NCI-H2171 (cell line): Measurements from ENCODE around the gene NPFFR2.
"Not testable (repeated sequence)": the region's sequence is repeated elsewhere in the genome, so short reads cannot be mapped to it uniquely, and the experiment has no call there.

Experiments used
- DNase-seq: peaks from one replicate; lab custom pipeline; 2025; lab: John Stamatoyannopoulos, UW

Gene NPFFR2

DNA sequence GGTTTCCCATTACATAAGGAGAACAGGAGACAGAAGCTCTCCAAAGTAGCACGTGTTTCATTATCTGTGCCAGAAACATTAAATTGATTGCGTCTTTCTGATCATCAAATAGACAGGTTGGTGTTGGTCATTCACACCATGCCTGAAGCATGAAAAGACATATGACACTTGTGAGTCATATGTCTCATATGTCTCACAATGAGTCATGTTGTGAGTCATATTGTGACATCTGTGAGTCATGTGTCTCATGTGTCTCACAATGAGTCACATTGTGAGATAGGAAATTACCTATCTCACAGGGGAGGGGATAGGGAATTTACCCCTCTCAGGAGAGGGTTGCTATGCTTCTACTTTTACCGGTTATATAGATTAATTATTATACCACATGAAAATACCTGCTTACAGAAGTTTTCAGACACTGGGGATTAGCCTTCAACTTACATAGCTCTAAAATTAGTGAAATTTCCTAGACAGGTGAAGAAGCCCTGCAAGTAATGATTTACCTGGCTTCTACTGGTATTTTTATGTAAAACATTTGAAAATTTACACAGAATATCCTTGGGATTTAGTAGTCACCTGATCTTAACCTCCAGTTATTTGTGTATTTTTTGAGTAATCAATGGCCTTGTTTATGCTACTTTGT is 80.8 kb downstream of the NPFFR2 start:
- DNase-seq, result no peak

- no peak for DNase-seq
Observed at GRCh38 chr4:72118017-72118416, 86.2 kb downstream of the NPFFR2 start.

GRCh38 chr4:72119946-72120345 is 88.1 kb downstream of the NPFFR2 start:
- DNase-seq, result no peak

- no peak for DNase-seq
Observed at GRCh38 chr4:72128741-72129140, 96.9 kb downstream of the NPFFR2 start.

- no peak for DNase-seq
Observed at GRCh38 chr4:72136429-72136828, 104.6 kb downstream of the NPFFR2 start.

GRCh38 chr4:72139997-72140396 is 108.2 kb downstream of the NPFFR2 start:
- DNase-seq, result not testable (repeated sequence)

- no peak for DNase-seq
Observed at GRCh38 chr4:72144241-72144640, 112.4 kb downstream of the NPFFR2 start.

DNA sequence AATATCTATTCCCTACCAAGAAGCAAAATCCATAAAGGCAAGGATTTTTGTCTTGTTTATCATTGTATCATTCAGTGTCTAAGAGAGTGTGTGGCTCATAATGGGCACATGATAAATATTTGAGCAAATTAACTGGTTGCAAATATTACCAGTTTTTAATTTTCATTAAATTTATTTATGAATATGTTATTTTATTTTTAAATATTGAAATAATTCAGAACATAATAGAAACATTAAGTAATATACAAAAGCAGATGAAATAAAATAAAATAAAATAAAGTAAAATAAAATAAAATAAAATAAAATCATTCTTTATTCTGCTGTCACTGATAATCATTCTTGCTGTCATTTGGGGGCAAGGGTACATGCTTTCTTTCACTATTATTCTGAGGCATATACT is 120.9 kb downstream of the NPFFR2 start:
- DNase-seq, result no peak

GRCh38 chr4:72153634-72154033 is 121.8 kb downstream of the NPFFR2 start:
- not testable (repeated sequence) for DNase-seq

DNA sequence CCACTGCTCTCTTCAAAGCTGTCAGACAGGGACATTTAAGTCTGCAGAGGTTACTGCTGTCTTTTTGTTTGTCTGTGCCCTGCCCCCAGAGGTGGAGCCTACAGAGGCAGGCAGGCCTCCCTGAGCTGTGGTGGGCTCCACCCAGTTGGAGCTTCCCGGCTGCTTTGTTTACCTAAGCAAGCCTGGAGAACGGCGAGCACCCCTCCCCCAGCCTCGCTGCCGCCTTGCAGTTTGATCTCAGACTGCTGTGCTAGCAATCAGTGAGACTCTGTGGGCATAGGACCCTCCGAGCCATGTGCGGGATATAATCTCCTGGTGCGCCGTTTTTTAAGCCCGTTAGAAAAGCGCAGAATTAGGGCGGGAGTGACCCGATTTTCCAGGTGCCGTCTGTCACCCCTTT is 137.5 kb downstream of the NPFFR2 start:
- DNase-seq, result not testable (repeated sequence)

- DNase-seq, result no peak
Observed at GRCh38 chr4:72169861-72170260, 138.1 kb downstream of the NPFFR2 start.

DNA sequence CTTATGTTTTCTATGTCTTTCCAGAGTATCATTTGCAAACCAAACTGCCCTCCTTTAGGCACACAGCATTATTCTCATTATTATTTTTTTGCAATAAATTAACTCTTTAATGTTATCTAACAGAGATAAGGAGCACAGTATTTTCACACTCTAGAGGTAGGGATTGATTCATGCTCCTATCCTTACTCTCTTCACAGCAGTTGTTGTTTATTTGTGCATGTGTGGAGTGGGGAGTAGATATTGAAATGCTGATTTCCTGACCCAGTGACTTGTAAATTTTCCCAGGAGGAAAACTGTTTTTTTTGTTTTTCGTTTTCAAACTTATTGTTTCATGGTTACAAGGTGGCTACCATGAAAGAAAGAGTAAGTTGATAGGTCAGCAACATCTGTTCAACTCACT is 140.0 kb downstream of the NPFFR2 start:
- no peak for DNase-seq

GRCh38 chr4:72179342-72179741 is 147.5 kb downstream of the NPFFR2 start:
- DNase-seq, result no peak

GRCh38 chr4:72186714-72187113 is 154.9 kb downstream of the NPFFR2 start:
- no peak for DNase-seq

GRCh38 chr4:72194046-72194445 is 162.2 kb downstream of the NPFFR2 start:
- no peak for DNase-seq

- DNase-seq, result no peak
Observed at GRCh38 chr4:72194453-72194852, 162.7 kb downstream of the NPFFR2 start.
